Measurements from ENCODE around the gene GCNA.

- no peak for TF ChIP-seq CTCF (IDR thresholded peaks at IDR 0.05)
- no peak for TF ChIP-seq POLR2A (IDR thresholded peaks at IDR 0.05)
Observed at GRCh38 chrX:71537743-71538142, 40.5 kb upstream of the GCNA start.
